ENCODE results near the gene TSPAN9. TPM values are rescaled to one million over a fixed set of nuclear protein-coding genes. Genes with fewer than 3 reads are reported as not detected.

Gene TSPAN9
- total RNA-seq, 1 experiment from 2014 or later = 9.6 TPM

GRCh38 chr12:3288690-3289089 is 211.5 kb downstream of the TSPAN9 start:
- no peak overlapping the region for H3K4me3 ChIP-seq
- H3K36me3 ChIP-seq (ENCODE audit: low read depth) = no peaks in the 10 kb centered on the region
- H2AFZ ChIP-seq = no peak overlapping the region
- TF ChIP-seq CTCF (conservative IDR thresholded peaks at IDR 0.05) = no peak
- TF ChIP-seq EZH2 (IDR thresholded peaks at IDR 0.05; ENCODE audit: low read depth) = no peak
- H3K4me2 ChIP-seq = no peak overlapping the region
- DNase-seq = no peak
- no TSS peak for BruUV-seq (replicated peaks)
- no peak overlapping the region for H3K27ac ChIP-seq
- no peaks in the 10 kb centered on the region; the same call in 1 of the 2 replicates for H4K20me1 ChIP-seq (ENCODE audit: insufficient read depth)
- H3K27me3 ChIP-seq (ENCODE audit: insufficient read depth, low read depth) = peaks cover 49% of the 10 kb centered on the region; the same call in 1 of the 2 replicates
- no peaks in the 10 kb centered on the region for H3K9me3 ChIP-seq (ENCODE audit: insufficient read depth, low read depth)
- ChIA-PET CTCF (no interaction called here), POLR2A (ENCODE audit: unreplicated experiment) (interaction anchor here (0.7 kb wide), 1 partner anchor 16 kb away, joined by 3 read pairs; no protein-coding TSS in a partner anchor)
- intact Hi-C loops (cut with micrococcal nuclease; ENCODE audit: unreplicated experiment) = no loop called here
- H3K79me2 ChIP-seq (ENCODE audit: low read depth) = no peaks in the 10 kb centered on the region
- H3K9me2 ChIP-seq (ENCODE audit: insufficient read depth) = no peaks in the 10 kb centered on the region
- H3K4me1 ChIP-seq (replicated peaks; ENCODE audit: insufficient read depth) = no peaks in the 10 kb centered on the region
- no peaks in the 10 kb centered on the region for H3F3A ChIP-seq (ENCODE audit: insufficient read depth, low read depth)

GRCh38 chr12:3289702-3290101 is 212.5 kb downstream of the TSPAN9 start:
- Histone ChIP-seq H3K79me2 (ENCODE audit: low read depth) (no peaks in the 10 kb centered on the region), H3K27ac (no peak overlapping the region), H3K4me3 (no peak overlapping the region), H3K27me3 (ENCODE audit: insufficient read depth, low read depth) (peaks cover 59% of the 10 kb centered on the region; the same call in 1 of the 2 replicates), H3K9me3 (ENCODE audit: insufficient read depth, low read depth) (no peaks in the 10 kb centered on the region), H3K9me2 (ENCODE audit: insufficient read depth) (no peaks in the 10 kb centered on the region), H3F3A (ENCODE audit: insufficient read depth, low read depth) (no peaks in the 10 kb centered on the region), H2AFZ (no peak overlapping the region), H3K4me2 (no peak overlapping the region), H4K20me1 (ENCODE audit: insufficient read depth) (no peaks in the 10 kb centered on the region; the same call in 1 of the 2 replicates), H3K36me3 (ENCODE audit: low read depth) (no peaks in the 10 kb centered on the region), H3K4me1 (replicated peaks; ENCODE audit: insufficient read depth) (no peaks in the 10 kb centered on the region)
- intact Hi-C loops (cut with micrococcal nuclease; ENCODE audit: unreplicated experiment) = loop anchor here (5.0 kb wide), 1 partner anchor 152 kb away; no protein-coding TSS in a partner anchor
- no peak for TF ChIP-seq CTCF (conservative IDR thresholded peaks at IDR 0.05)
- no peak for TF ChIP-seq EZH2 (IDR thresholded peaks at IDR 0.05; ENCODE audit: low read depth)
- no TSS peak for BruUV-seq (replicated peaks)
- POLR2A ChIA-PET (ENCODE audit: unreplicated experiment) = no interaction called here
- CTCF ChIA-PET = no interaction called here
- DNase-seq = no peak

- H3K4me2 ChIP-seq = no peak overlapping the region
- H3K9me2 ChIP-seq (ENCODE audit: insufficient read depth) = no peaks in the 10 kb centered on the region
- H3K4me1 ChIP-seq (replicated peaks; ENCODE audit: insufficient read depth) = no peaks in the 10 kb centered on the region
- no peaks in the 10 kb centered on the region; the same call in 1 of the 2 replicates for H4K20me1 ChIP-seq (ENCODE audit: insufficient read depth)
- no peak overlapping the region for H3K27ac ChIP-seq
- H3K79me2 ChIP-seq (ENCODE audit: low read depth) = no peaks in the 10 kb centered on the region
- intact Hi-C loops (cut with micrococcal nuclease; ENCODE audit: unreplicated experiment) = loop anchor here (5.0 kb wide), 1 partner anchor 155 kb away; no protein-coding TSS in a partner anchor
- no TSS peak for BruUV-seq (replicated peaks)
- no peaks in the 10 kb centered on the region for H3K36me3 ChIP-seq (ENCODE audit: low read depth)
- H2AFZ ChIP-seq = no peak overlapping the region
- H3K27me3 ChIP-seq (ENCODE audit: insufficient read depth, low read depth) = peaks cover 82% of the 10 kb centered on the region
- no peak for DNase-seq
- POLR2A ChIA-PET (ENCODE audit: unreplicated experiment) = no interaction called here
- TF ChIP-seq CTCF (conservative IDR thresholded peaks at IDR 0.05) (no peak), EZH2 (IDR thresholded peaks at IDR 0.05; ENCODE audit: low read depth) (no peak)
- H3F3A ChIP-seq (ENCODE audit: insufficient read depth, low read depth) = no peaks in the 10 kb centered on the region
- H3K4me3 ChIP-seq = no peak overlapping the region
- H3K9me3 ChIP-seq (ENCODE audit: insufficient read depth, low read depth) = no peaks in the 10 kb centered on the region
- CTCF ChIA-PET = interaction anchor here (0.7 kb wide), 1 partner anchor 24 kb away, joined by 3 read pairs; no protein-coding TSS in a partner anchor
These were observed 214.8 kb downstream of the TSPAN9 start for GRCh38 chr12:3291939-3292338.
